ENCODE data around the gene GXYLT1.

Gene GXYLT1

DNA sequence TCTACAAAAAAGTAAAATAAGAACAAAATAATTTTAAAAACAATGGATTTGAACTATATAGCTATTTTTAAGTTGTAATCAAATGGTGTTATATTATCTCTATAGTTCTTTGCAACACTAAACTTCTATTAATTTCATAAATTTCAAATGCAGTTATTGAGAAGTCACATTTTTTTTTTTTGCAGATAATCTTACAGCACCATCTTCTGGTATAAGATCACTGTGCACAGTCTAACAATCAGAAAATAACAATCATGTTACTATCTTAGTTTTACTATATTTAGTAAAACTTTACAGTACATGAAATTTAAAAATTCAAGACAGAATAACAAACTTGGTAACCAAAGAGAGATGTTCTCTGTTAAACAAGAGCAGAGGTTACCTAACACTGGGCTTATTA is 40.6 kb downstream of the GXYLT1 start:
- no peak overlapping the region for H3K4me3 ChIP-seq (ENCODE audit: low read depth, low read length)
- no peaks in the 10 kb centered on the region for H3K9me3 ChIP-seq (ENCODE audit: severe bottlenecking)
- H3K27me3 ChIP-seq (ENCODE audit: insufficient read depth, low read depth, severe bottlenecking): no peaks in the 10 kb centered on the region
- TF ChIP-seq, protein P1, sequence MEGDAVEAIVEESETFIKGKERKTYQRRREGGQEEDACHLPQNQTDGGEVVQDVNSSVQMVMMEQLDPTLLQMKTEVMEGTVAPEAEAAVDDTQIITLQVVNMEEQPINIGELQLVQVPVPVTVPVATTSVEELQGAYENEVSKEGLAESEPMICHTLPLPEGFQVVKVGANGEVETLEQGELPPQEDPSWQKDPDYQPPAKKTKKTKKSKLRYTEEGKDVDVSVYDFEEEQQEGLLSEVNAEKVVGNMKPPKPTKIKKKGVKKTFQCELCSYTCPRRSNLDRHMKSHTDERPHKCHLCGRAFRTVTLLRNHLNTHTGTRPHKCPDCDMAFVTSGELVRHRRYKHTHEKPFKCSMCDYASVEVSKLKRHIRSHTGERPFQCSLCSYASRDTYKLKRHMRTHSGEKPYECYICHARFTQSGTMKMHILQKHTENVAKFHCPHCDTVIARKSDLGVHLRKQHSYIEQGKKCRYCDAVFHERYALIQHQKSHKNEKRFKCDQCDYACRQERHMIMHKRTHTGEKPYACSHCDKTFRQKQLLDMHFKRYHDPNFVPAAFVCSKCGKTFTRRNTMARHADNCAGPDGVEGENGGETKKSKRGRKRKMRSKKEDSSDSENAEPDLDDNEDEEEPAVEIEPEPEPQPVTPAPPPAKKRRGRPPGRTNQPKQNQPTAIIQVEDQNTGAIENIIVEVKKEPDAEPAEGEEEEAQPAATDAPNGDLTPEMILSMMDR (IDR thresholded peaks at IDR 0.05; ENCODE audit: low read depth, low read length): no peak
- no peak overlapping the region for H3K27ac ChIP-seq
- DNase-seq: no peak
- H3K36me3 ChIP-seq: peaks cover 8% of the 10 kb centered on the region

DNA sequence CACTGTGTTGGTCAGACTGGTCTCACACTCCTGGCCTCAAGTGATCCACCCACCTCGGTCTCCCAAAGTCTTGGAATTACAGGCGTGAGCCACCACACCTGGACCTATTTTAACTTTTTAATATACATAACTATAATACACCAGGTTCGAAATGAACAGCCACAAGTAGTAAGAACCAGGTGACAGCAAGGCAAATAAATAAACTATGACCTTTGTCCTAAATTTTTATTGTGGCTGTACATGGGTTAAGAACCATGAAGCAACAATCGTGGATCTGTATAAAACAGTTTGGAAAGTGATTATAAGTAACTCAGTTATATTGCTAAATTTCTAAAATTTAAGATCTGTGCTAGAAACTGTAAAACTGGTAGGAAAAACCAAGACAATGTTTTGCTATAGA is 41.5 kb downstream of the GXYLT1 start:
- Histone ChIP-seq H3K27ac (no peak overlapping the region), H3K27me3 (ENCODE audit: insufficient read depth, low read depth, severe bottlenecking) (no peaks in the 10 kb centered on the region), H3K4me3 (ENCODE audit: low read depth, low read length) (no peak overlapping the region), H3K36me3 (peaks cover 10% of the 10 kb centered on the region), H3K9me3 (ENCODE audit: severe bottlenecking) (no peaks in the 10 kb centered on the region)
- TF ChIP-seq, protein P1 (IDR thresholded peaks at IDR 0.05; ENCODE audit: low read depth, low read length): no peak
- DNase-seq: no peak

DNA sequence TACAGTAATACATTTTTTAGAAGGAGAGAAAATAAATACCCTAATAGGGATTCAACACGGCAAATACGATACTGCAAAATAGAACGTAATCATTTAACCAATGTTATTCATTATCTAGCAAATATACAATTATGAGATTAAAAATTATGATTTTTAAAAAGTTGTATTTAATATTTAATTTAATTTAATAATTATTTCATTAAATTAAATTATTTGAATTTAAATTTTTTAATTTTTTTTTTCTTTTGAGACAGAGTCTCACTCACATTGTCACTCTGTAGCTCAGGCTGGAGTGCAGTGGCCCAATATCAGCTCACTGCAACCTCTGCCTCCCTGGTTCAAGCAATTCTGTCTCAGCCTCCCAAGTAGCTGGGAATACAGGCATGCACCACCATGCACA is 42.0 kb downstream of the GXYLT1 start:
- Histone ChIP-seq H3K27me3 (ENCODE audit: insufficient read depth, low read depth, severe bottlenecking) (no peaks in the 10 kb centered on the region), H3K4me3 (ENCODE audit: low read depth, low read length) (no peak overlapping the region), H3K27ac (no peak overlapping the region), H3K9me3 (ENCODE audit: severe bottlenecking) (no peaks in the 10 kb centered on the region), H3K36me3 (peaks cover 13% of the 10 kb centered on the region)
- DNase-seq: no peak
- TF ChIP-seq, protein P1 (IDR thresholded peaks at IDR 0.05; ENCODE audit: low read depth, low read length): no peak

DNA sequence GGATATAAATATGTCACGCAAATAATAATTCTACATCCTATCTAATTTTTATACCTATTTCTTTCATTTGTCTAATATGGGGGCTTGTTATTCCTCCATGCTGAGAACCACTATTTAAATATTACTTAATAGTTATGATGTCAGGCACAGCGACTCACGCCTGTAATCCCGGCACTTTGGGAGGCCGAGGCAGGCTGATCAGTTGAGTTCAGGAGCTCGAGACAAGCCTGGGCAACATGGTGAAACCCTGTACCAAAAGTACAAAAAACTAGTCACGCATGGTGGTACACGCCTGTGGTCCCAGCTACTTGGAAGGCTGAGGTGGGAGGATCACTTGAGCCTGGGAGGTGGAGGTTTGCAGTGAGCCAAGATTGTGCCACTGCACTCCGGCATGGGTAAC is 45.2 kb downstream of the GXYLT1 start:
- no peak overlapping the region for H3K4me3 ChIP-seq (ENCODE audit: low read depth, low read length)
- H3K27ac ChIP-seq: no peak overlapping the region
- peaks cover 29% of the 10 kb centered on the region for H3K36me3 ChIP-seq
- DNase-seq: no peak
- no peaks in the 10 kb centered on the region for H3K27me3 ChIP-seq (ENCODE audit: insufficient read depth, low read depth, severe bottlenecking)
- H3K9me3 ChIP-seq (ENCODE audit: severe bottlenecking): no peaks in the 10 kb centered on the region
- TF ChIP-seq, protein P1 (IDR thresholded peaks at IDR 0.05; ENCODE audit: low read depth, low read length): no peak

DNA sequence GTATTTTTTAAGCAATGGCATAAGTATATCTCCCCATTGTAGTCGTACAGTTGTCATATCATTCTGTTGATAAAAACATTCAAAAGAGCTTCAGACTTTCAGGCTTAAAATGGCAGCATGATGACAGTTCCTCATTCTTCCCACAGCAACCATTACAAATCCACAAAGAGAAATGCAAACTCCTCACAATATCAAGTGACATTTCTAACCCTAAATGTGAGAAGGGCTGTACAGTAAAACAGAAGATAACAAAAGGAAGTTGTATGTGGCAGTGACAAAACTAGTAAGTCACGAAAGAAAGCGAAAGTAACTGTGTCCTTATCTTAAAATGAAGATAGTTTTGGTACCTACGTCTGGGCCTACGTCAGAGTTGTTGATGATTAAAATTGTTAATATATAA is 46.7 kb downstream of the GXYLT1 start:
- TF ChIP-seq, protein P1 (IDR thresholded peaks at IDR 0.05; ENCODE audit: low read depth, low read length): no peak
- no peak overlapping the region for H3K4me3 ChIP-seq (ENCODE audit: low read depth, low read length)
- H3K9me3 ChIP-seq (ENCODE audit: severe bottlenecking): no peaks in the 10 kb centered on the region
- no peaks in the 10 kb centered on the region for H3K27me3 ChIP-seq (ENCODE audit: insufficient read depth, low read depth, severe bottlenecking)
- H3K36me3 ChIP-seq: peaks cover 36% of the 10 kb centered on the region
- H3K27ac ChIP-seq: no peak overlapping the region
- no peak for DNase-seq

DNA sequence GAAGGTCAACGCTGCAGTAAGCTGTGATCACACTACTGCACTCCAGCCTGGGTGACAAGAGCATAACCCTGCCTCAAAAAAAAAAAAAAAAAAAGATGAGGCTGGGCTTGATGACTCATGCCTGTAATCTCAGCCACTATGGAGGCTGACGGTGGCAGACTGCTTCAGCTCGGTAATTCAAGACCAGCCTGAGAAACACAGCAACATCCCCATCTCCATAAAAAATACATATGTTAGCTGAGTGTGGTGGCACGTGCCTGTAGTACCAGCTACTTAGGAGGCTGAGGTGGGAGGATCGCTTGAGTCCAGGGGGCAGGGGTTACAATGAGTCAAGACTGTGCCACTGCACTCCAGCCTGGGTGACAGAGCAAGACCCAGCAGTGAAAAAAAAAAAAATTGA is 50.4 kb downstream of the GXYLT1 start:
- TF ChIP-seq, protein P1 (IDR thresholded peaks at IDR 0.05; ENCODE audit: low read depth, low read length): no peak
- H3K4me3 ChIP-seq (ENCODE audit: low read depth, low read length): no peak overlapping the region
- no peaks in the 10 kb centered on the region for H3K27me3 ChIP-seq (ENCODE audit: insufficient read depth, low read depth, severe bottlenecking)
- H3K27ac ChIP-seq: no peak overlapping the region
- H3K9me3 ChIP-seq (ENCODE audit: severe bottlenecking): no peaks in the 10 kb centered on the region
- H3K36me3 ChIP-seq: peaks cover 40% of the 10 kb centered on the region
- DNase-seq: no peak
